Measurements from ENCODE around the gene IFT88.

IFT88 gene

DNA sequence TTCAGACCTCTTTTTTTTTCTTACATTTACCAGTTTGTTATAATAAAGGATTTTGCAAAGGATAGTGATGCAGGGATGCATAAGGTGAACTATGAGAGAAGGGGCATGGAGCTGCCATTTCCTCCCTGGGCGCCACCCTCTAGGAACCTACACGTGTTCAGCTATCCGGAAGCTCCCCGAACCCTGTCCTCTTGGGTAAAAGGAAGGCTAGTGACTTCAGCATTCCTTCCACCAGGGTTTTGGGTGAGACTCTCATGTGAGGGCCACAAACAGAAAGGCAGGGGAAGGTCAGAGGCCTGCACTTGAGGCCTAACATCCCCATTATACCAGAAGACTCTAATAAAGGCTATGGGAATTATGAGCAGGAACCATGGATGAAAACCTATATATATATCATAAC lies 57.3 kb downstream of the IFT88 start:
- Histone ChIP-seq H3K27ac (no peak overlapping the region), H3K4me1 (ENCODE audit: control insufficient read depth in 1 of 2, insufficient read depth in 1 of 2, low read depth in 1 of 2, low read length in 1 of 2) (no peaks in the 10 kb centered on the region)
- no peak for TF ChIP-seq CTCF (IDR thresholded peaks at IDR 0.05)

GRCh38 chr13:20633802-20634201 lies 66.8 kb downstream of the IFT88 start:
- Histone ChIP-seq H3K27ac (no peak overlapping the region), H3K36me3 (no peaks in the 10 kb centered on the region)

More for the DNA sequence above, 57.3 kb downstream of the IFT88 start:
- H3K27me3 ChIP-seq: no peaks in the 10 kb centered on the region
- H3K36me3 ChIP-seq: no peaks in the 10 kb centered on the region
- no peaks in the 10 kb centered on the region for H3K9me3 ChIP-seq
- H3K4me3 ChIP-seq (ENCODE audit: low read depth in 1 of 2, low read length in 1 of 2): no peak overlapping the region

DNA sequence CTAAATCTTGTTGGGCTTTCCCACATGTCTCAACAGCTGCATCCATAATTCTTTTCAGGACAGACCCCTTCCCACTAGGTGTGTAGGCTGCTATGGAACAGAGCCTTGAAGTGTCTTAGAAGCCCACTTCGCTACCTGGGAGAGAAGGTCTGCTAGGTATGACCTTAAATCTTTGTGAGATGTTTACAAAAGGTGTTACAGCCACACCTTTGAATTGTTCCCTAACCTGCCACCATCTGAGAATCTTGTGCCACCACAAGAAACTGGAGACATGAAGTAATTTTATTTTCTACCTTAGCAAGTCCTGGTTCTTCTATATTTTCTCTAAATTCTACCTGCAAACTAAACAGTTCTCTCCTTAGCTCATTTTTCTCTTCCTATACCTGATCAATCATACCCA lies 69.1 kb downstream of the IFT88 start:
- Histone ChIP-seq H3K27ac (no peak overlapping the region), H3K36me3 (no peaks in the 10 kb centered on the region), H3K27me3 (no peaks in the 10 kb centered on the region), H3K4me1 (ENCODE audit: control insufficient read depth in 1 of 2, insufficient read depth in 1 of 2, low read depth in 1 of 2, low read length in 1 of 2) (no peaks in the 10 kb centered on the region), H3K9me3 (no peaks in the 10 kb centered on the region), H3K4me3 (ENCODE audit: low read depth in 1 of 2, low read length in 1 of 2) (no peak overlapping the region)
- no peak for TF ChIP-seq CTCF (IDR thresholded peaks at IDR 0.05)

More at GRCh38 chr13:20633802-20634201, 66.8 kb downstream of the IFT88 start:
- Histone ChIP-seq H3K27me3 (no peaks in the 10 kb centered on the region), H3K4me3 (ENCODE audit: low read depth in 1 of 2, low read length in 1 of 2) (no peak overlapping the region), H3K4me1 (ENCODE audit: control insufficient read depth in 1 of 2, insufficient read depth in 1 of 2, low read depth in 1 of 2, low read length in 1 of 2) (no peaks in the 10 kb centered on the region), H3K9me3 (no peaks in the 10 kb centered on the region)
- TF ChIP-seq CTCF (IDR thresholded peaks at IDR 0.05): no peak

DNA sequence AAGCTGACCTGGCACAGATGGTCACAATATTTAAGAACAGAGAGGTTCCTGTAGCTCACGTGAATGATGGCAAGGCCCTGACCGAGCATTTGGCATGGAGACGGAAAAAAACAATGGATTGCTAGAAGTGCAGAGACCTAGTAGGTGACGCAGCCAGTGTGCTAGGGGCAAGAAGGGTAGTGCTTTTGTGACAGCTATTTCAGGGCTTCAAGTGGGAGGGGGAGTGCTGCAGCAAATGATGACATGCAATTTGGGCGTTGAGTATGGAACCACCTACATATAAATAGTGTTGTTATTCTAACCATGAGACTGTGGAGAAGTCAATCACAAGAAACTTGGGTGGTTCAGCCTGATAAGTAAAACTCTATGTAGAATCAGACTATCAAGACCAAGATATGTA lies 70.9 kb downstream of the IFT88 start:
- no peaks in the 10 kb centered on the region for H3K27me3 ChIP-seq
- TF ChIP-seq CTCF (IDR thresholded peaks at IDR 0.05): no peak
- H3K27ac ChIP-seq: no peak overlapping the region
- no peaks in the 10 kb centered on the region for H3K36me3 ChIP-seq
- H3K4me1 ChIP-seq (ENCODE audit: control insufficient read depth in 1 of 2, insufficient read depth in 1 of 2, low read depth in 1 of 2, low read length in 1 of 2): no peaks in the 10 kb centered on the region
- no peak overlapping the region for H3K4me3 ChIP-seq (ENCODE audit: low read depth in 1 of 2, low read length in 1 of 2)
- H3K9me3 ChIP-seq: no peaks in the 10 kb centered on the region

DNA sequence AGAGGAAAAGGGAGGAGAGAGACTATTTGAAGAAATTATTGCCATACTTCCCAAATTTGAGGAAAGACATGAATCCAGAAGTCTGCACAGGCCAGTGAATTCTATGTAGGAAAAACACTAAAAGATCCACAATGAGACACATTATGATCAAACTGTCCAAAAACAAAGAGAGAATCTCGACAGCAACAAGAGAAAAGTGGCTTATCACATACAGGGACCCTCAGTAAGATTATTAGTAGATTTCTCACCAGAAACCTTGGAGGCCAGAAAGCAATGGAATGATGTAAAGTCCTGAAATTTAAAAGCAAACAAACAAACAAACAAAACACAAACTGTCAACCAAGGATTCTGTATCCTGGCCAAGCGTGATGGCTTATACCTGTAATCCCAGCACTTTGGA lies 80.8 kb downstream of the IFT88 start:
- Histone ChIP-seq H3K9me3 (no peaks in the 10 kb centered on the region), H3K4me3 (ENCODE audit: low read depth in 1 of 2, low read length in 1 of 2) (no peak overlapping the region), H3K4me1 (ENCODE audit: control insufficient read depth in 1 of 2, insufficient read depth in 1 of 2, low read depth in 1 of 2, low read length in 1 of 2) (no peaks in the 10 kb centered on the region), H3K27me3 (no peaks in the 10 kb centered on the region), H3K36me3 (no peaks in the 10 kb centered on the region), H3K27ac (no peak overlapping the region)
- no peak for TF ChIP-seq CTCF (IDR thresholded peaks at IDR 0.05)

GRCh38 chr13:20652946-20653345 lies 86.0 kb downstream of the IFT88 start:
- Histone ChIP-seq H3K4me3 (ENCODE audit: low read depth in 1 of 2, low read length in 1 of 2) (no peak overlapping the region), H3K27ac (no peak overlapping the region), H3K9me3 (no peaks in the 10 kb centered on the region), H3K36me3 (no peaks in the 10 kb centered on the region), H3K27me3 (no peaks in the 10 kb centered on the region), H3K4me1 (ENCODE audit: control insufficient read depth in 1 of 2, insufficient read depth in 1 of 2, low read depth in 1 of 2, low read length in 1 of 2) (no peaks in the 10 kb centered on the region)
- TF ChIP-seq CTCF (IDR thresholded peaks at IDR 0.05): no peak
